NCI-H146 treated with DMSO at 0.1 percent for 48 hours (cell line): ENCODE measurements around the gene PEAR1.

ENCODE experiments used
- DNase-seq: peaks from one replicate; lab custom pipeline; 2025; ENCODE audit not compliant: unreplicated experiment; lab: John Stamatoyannopoulos, UW

Gene PEAR1

GRCh38 chr1:156881101-156881500 is 12.4 kb upstream of the PEAR1 start:
- DNase-seq: no peak

GRCh38 chr1:156881663-156882062 is 11.9 kb upstream of the PEAR1 start:
- DNase-seq: no peak

GRCh38 chr1:156882543-156882942 is 11.0 kb upstream of the PEAR1 start:
- no peak for DNase-seq

GRCh38 chr1:156883919-156884318 is 9.6 kb upstream of the PEAR1 start:
- DNase-seq: no peak

- no peak for DNase-seq
These were observed 8.8 kb upstream of the PEAR1 start for GRCh38 chr1:156884560-156885184.

GRCh38 chr1:156885314-156885713 is 8.2 kb upstream of the PEAR1 start:
- no peak for DNase-seq

GRCh38 chr1:156885880-156886355 is 7.6 kb upstream of the PEAR1 start:
- DNase-seq: no peak

GRCh38 chr1:156886583-156887281 is 6.8 kb upstream of the PEAR1 start:
- DNase-seq: no peak

GRCh38 chr1:156887317-156887716 is 6.2 kb upstream of the PEAR1 start:
- no peak for DNase-seq

- no peak for DNase-seq
These were observed 5.8 kb upstream of the PEAR1 start for GRCh38 chr1:156887734-156888133.

GRCh38 chr1:156889802-156890580 is 3.5 kb upstream of the PEAR1 start:
- peak; percentile 64 for DNase-seq

GRCh38 chr1:156892190-156893047 is 1.1 kb upstream of the PEAR1 start:
- peak; percentile 41 for DNase-seq

GRCh38 chr1:156894001-156894400 is 483 bp downstream of the PEAR1 start:
- DNase-seq: no peak

- no peak for DNase-seq
These were observed 1.4 kb downstream of the PEAR1 start for GRCh38 chr1:156894711-156895454.

- DNase-seq: no peak
These were observed 1.9 kb downstream of the PEAR1 start for GRCh38 chr1:156895455-156895812.

GRCh38 chr1:156895927-156896326 is 2.4 kb downstream of the PEAR1 start:
- no peak for DNase-seq

- no peak for DNase-seq
These were observed 3.0 kb downstream of the PEAR1 start for GRCh38 chr1:156896490-156897033.

- no peak for DNase-seq
These were observed 3.7 kb downstream of the PEAR1 start for GRCh38 chr1:156897078-156897825.

- no peak for DNase-seq
These were observed 4.6 kb downstream of the PEAR1 start for GRCh38 chr1:156898161-156898566.
